Renal cortex interstitium (tissue), 11 donors: ENCODE results near the gene MPND. TPM values are rescaled to one million over a fixed set of nuclear protein-coding genes. Genes with fewer than 3 reads are reported as not detected.

Experiments used
- DNase-seq, 11 donors: peaks; one replicate each; pipeline ENCODE4 v3.0.0-alpha.2; 2013; ENCODE audit warnings: low read depth in 9 of 11, low spot score in 4 of 11; ENCODE audit errors: extremely low read depth in 1 of 11
- polyA plus RNA-seq, 3 donors: library from polyadenylated mRNA; unstranded; fragments of 120-200 nt; gene quantifications; one replicate each; pipeline ENCODE4 v1.2.1, GENCODE V29; 2013; ENCODE audit not compliant: insufficient read length in 3 of 3

The MPND gene
- polyA plus RNA-seq, 3 donors: 21.3 to 31.4 (median 26.0) TPM

DNA sequence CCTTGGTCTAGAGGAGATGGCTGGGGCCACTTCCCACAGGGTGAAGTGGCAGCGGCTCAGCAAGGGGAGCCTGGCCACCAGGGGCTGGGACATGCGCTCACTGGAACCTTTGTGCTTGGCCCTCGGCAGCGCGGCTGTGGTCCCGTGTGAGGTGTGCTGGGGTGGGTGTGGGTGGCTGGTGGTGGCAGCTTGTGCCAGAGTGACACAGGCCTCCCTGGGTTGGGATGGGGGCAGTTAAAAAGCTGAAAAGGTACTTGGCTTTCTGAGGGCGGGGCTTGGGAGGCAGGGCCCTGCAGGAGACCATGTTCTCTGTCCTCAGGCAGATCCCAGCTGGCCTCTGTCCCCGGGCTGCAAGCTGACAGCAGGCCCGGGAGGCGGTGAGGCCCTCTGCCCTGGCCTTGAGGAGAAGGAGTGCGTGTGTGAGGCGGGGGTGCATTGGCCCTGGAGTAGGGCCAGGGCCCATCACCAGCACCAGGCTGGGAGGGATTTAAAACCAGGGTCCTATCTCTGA, 17.3 kb downstream of the MPND start:
- DNase-seq: no peak

DNA sequence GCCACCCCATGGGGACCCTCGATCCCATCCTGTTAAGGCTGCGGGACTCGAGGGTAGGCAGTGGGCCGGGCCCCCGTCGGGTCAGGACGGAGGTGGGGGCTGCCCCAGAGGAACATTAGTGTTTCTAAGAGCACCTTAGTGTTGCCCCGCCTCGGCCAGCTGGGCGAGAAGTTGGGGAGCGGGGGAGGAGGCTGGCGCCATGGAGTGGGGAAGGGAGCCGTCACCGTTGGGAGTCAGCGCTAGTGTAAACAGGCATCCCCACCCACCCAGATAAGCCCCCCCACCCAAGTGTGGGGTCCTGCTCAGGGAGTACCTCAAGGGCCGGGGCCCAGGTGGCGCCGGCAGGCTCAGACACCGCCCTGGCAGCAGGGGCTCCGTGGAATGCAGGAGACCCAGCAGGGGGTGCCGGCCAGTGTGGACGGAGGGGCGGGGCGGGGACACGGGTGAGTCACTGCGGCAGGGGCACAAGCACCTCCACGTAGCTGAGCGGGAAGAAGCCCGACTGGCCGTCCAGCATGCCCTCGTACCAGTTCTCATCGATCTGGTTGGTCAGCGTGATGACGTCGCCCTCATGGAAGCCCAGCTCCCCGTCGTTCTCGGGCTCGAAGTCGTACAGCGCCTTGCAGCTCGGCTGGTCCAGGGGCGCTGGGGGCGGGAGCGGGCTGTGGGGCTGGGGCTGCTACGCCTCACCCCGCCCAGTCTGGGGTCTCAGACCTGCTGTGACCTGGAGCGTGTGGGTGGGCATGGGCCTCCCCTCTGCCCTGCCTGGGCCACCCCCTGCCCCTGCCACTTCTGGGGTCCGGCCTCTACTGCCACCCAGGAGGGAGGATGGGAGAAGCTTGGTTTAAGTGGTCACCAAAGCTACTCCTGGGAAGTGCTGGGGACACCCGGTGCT, 18.0 kb downstream of the MPND start:
- DNase-seq: no peak

DNA sequence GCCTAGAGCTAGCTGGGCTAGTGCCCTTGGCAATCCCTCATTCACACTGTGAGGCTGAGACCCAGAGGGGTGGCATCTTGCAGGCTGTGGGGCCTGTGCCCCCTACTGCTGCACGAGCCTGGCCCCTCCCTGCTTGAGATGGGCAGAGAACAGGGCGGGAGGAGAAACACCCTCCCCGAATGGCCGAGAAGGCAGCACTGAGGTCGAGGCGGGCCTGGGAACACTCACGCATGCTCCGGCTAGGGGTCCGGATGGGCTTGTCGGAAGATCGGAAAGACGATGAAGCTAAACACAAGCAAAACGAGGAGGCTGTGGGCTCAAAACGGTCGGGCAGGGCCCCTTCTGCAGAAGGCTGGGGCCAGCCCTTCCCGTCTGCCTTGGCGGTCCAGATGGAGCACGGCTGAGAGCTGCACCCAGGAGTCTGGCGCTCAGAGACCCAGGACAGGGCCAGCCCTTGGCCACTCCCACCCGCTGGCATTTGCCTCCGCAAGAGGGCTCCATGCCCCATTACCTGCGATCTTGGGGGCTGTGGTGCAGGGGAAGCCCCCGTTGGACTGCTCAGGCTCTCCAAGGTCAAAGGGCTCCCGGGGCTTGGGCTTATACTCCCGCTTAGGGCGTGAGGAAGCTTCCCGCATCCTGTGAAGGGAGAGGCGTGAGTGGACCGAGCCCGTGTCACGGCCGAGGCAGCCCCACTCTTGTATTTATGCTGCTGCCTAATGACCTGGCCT, 18.9 kb downstream of the MPND start:
- DNase-seq: no peak

DNA sequence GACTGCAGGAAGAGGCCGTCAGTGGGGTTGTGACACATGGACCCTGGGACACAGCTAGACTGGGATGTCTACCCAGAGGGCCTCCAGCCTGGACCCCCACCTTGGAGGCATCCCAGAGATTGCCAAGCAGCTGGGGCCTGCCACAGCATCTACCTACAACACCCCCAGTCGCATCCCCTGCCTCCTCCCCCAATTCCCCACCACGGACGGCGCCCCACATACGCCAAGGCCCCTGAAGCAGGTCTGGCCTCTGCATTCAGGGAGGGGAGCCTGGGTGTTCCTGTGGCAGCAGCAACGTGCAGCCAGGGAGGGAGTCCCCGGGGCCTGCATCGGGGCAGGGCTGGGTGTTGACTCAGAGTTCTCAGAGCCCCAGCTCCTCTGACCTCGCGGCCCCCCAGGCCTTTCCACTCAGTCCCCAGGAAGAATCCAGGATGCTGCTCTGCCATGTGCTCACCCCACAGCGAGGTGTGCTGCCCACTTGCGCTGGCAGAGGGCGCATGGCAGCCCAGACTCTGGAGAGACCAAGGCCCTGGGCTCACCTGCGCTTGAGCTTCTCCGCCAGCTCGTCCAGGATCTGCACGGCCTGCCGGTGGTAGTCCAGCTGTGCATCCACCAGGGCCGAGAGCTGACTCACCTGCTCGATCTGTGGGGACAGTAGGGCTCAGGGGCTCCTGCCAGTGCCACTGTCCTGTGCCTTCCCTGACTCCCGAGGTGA, 19.6 kb downstream of the MPND start:
- DNase-seq: no peak

DNA sequence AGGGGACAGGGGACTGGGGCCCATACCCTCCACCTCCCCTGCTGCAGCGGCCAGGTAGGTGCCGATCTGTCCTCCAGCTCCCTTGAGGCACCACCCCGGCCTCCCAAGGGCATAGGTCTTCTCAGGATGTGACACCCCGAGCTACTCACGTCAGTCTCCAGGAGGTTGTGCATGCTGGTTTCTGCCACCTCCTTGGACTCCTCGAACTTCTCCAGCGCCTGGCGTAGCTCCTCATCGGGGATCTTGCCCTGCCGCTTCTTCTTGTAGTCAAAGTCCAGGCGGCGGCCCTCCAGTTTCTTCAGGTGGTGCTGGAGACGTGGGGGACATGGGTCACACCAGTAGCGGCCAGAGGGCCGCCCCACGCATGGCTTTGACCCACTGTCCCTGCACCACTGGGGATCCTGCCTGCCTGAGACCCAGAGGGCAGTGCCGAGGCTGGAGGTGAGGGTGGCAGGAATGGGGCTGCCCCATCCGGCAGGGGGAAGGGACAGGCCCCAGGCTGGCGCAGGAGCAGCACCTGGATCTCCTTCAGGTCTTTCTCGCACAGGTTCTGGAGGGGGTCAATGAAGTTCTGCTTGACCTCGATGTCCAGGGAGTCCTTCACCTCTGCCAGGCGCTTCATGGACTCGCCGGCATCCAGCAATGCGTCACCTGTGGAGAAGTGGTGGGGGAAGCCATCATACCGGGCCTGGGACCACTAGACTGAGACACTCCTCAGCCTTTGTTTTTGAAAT, 20.4 kb downstream of the MPND start:
- no peak for DNase-seq

DNA sequence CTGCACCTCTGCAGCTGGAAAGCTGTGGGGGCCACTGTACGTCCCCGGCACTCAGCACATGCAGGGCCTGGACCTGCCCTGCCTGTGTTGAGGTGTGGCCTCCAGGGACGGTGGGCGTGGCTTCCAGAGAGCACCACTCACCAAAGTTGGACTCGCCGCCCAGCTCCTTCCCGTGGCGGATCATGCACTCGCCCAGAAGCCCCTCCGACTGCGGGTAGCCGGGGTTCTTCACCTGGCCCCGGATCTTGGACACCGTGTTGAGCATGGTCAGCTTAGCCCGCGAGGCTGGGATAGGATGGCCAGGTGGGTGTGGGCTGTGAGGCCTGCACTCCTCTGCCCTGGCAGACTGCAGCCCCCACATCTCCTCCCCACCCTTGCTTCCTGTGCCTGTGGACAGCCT, 22.0 kb downstream of the MPND start:
- no peak for DNase-seq

DNA sequence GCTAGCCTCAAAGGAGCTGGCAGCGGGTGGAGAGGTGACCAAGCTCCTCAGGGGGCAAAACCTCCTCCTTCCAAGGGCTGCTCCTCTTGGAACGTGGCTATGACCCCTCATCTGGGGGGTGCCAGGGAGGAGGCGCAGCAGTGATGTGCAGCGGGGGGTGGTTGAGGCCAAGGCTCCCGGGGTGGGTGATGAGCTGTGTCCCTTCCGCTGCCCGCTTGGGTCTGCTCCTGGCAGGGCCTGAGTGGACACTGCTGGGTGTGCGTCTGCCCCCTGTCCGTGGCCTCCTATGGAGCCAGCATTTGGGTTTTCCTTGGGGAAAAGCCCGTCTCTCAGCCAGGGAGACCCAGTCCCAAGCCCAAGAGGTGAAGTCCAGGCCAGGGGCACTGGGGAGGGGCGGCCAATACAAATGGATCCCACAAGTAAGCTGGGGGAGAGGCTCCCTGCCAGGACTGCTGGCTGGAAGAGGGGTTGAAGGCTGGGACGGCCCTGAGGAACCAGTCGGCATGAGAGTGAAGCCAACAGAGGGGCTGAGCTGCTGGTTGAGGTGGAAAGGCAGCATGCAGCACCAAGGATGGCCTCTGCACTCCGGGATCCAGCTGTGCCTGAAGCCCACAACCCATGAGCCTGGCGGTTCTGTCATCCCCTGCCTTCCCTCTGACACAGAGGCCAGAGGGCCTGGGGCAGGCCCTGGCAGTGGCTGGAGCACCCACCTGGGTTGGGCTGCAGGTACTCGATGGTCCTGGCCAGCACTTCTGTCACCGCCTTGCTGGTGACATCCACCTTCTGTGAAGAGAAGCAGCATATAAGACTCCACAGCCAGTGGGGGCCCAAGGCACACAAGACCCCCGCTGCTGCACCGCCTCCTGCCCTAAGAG, 22.7 kb downstream of the MPND start:
- DNase-seq: no peak

DNA sequence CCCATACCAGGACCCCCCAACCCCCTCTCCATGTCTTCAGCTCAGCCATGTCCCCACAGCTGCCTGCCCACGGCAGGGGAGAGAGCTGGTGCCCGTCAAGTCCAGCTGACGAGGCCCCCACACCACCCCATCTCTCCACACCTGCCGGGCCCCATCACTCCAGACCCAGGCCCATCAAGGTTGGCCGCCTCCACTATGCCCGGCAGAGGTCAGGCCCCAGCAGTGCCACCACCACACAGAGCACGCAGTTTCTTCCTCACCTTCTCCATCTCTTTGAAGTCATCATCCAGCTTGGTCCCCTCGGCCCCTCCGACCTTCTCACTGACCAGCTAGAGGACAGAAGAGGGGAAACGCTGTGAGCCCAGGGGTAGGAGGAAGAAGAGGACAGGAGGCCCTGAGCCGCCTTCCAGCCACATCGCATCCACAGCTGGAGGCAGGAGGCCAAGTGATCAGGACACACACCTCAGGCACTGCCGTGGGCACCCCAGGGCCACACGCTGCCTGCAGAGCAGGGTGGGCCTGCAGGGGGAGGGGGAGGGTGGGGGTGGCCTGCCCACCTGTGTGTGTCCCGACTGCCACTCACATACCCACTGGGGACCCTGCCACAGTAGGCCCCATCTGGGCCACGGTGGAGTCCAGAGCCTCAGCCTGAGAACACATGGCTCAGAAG, 23.4 kb downstream of the MPND start:
- no peak for DNase-seq

DNA sequence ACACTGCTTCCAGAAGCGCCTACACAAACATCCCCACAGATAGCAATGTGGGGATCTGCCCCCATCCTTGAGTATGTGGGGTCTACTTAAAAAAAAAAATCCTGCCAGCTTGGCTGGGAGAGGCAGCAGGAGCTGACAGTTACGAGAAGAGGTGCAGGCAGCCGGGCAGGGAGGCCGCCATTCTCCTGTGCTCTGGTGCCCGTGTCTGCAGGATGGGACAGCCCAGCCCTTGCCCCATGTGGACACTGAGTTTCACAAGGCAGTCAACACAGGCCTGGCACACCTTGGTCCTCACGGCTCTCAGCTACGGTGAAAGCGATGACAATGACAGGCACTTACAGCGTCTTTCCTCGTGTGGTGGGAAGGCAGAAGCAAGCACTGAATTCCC, 24.0 kb downstream of the MPND start:
- DNase-seq: no peak

DNA sequence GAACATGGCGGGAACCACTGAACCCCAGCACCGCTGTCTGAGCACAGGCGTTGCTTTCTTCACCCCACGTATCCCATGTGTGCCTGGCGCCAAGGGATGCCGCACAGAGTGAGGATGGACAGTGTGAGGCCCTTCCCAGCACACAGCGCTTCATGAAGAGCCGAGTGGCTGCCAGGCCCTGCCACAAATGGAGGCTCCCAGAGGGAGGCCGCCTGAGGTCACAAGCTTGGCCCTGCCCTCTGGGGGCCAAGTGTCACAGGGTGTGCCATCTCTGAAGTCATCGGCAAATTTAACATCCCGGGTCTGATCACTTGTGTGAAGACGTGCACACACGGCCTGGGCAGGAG, 24.4 kb downstream of the MPND start:
- no peak for DNase-seq

DNA sequence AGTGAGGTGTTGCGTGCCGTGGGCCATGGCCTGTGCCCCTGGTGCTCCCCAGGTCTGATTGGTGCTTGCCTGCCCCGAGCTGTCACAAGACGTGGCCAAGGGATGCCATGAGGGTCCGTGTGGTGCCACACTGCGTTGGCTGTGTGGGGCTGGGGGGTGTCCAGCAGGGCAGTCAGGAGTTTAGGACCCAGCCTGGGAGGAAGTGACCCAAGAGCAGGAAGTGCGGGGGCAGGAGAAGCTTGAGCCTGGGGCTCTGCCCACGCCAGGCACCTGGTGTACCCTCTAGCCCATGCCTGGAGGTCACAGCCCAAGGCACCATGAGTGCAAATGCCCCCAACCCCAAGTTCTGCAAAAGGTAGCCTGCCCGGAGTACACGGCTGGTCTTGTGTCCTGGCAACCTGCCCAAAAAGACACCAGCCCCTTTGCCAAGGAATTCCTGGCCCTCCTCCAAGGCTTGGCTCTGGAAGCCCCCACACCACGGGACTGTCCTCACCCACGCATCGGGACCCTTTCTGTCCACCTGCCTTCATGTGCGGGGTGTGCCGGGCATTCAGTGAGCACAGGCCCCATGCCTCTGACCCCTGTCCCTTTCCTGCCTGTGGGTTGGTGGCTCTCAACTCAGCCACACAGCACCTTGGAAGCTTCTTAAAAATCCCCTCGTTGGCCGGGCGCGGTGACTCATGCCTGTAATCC, 24.9 kb downstream of the MPND start:
- no peak for DNase-seq

DNA sequence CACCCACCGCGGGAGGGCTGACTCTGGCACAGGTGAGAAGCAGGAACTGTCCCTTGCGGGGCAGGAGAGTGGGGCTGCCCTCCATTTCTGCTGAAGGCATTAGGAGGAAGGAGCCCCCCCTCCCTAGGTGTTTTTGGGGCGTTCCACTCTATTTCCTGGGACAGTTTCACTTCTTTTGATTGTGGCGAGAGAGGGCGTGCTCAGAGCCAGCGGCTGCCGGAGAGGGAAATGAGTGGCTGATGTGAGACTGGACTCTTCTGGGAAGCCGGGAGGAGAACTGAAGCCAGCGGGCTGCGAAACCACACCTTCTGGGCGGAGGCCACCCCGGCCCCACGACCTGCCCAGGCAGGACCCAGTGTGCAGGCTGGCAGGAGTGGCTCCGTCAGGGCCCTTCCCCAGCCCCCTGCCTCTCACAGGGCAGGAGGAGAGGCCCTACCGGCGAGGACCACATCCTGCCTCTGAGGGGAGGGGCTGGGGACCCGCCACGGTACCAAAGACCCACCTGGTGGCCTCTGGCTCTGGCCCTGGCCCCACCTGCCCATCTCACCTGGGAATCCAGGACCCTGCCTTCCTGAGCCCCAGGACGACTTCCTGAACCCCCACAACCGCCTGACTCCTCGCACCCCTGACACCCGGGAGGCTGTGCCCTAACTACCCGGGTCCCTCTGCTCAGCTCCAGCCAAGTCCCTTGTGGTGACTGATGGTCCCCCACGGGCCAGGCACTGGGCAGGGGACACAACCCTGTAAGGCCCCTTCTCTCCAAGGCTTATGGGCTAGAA, 25.9 kb downstream of the MPND start:
- no peak for DNase-seq

DNA sequence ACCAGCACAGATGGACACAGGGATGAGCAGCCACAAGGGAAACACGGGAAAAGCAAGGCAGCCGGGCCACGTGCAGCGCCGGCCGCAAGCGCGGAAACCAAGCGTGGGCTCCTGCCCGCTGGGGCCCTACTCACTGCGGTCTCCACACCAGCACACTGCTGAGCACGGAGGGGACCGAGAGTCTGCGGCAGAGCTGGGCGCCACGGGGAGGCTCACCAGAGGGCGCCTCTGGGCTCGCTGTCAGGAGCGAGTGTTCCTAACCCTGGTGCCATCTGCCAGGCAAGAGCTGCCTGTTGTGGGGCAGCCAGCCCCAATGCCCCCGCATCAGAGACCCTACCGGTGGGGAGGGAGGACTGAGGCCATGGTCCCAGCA, 26.5 kb downstream of the MPND start:
- no peak for DNase-seq

DNA sequence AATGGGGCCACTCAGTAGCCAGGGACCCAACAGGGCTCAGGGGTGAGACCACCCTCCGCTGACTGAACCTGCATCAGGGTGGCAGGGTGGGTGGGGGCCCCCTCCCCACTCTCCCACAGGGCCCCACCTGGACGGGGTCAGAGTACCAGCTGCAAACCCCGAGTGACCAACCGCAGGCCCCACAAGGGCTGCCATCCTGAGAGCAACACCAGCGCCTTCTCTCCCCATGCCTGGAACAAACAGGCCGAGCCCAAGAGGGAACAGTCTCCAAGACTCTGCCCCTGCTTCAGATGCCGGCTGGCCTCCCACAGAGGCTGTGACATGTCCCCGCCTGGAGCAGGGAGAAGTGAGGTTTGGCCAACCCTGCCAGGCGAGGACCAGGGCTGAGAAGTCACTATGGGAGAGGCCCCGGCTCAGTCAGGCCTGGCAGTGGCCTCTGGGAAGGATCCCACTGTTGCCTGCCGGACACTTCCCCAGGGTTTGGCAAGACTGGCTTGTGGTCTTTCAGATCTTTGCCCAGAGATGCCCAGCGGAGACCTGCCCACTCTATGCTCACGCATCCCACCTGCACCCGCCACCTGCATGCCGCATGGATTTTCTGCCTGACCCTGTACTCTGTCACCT, 27.2 kb downstream of the MPND start:
- no peak for DNase-seq

DNA sequence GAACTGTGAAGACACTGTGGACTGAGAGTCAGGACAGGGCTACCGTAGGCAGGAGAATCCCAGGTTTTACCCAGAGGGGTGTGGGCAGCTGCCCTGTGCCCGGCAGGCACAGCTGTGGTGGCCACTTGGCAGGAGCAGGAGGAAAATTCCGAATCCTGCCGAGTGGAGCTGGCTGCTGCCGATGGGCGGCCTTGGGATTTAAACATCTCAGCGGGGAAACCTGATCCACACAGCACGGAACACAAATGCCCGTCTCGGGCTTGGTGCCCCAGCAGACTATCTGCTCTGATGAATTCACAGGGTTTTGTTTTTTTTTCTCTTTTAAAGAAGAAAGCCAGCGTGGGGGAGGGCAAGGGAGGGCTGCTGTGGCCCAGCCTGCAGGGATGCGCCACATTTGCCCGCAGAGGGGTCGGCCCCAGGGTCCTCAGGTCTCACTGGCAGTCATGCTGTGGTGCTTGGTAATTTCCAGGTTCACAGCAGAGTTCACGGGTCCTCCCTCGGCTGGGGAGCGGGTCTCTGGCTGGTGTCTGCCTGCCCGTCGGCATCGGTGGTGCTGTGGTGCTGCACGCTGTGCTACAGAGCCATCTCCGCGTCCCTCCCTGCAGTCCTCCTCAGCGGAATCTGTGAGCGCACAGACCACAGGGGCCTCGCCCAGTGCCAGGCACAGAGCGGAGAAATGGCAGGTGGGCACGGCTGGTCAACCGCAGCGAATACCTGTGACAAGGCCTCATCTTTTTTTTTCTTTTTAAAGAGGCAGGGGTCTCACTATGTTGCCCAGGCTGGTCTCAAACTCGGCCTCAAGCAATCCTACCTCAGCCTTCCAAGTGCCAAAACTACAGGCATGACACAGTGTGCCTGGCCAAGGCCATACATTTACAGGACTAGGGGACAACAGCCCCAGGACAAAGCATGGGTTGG, 28.1 kb downstream of the MPND start:
- DNase-seq: no peak
